Limb (tissue), 2 donors: ENCODE data around the gene PTPRCAP.
A peak's percentile ranks its signal among the peaks of the same experiment; 100 is the strongest.
"Not testable (repeated sequence)": the region's sequence is repeated elsewhere in the genome, so short reads cannot be mapped to it uniquely, and the experiment has no call there.

ENCODE experiments used
- DNase-seq, 2 donors: peaks; one replicate each; pipeline ENCODE4 v3.0.0-alpha.2; 2016; ENCODE audit errors: extremely low spot score in 2 of 2

Gene PTPRCAP

DNA sequence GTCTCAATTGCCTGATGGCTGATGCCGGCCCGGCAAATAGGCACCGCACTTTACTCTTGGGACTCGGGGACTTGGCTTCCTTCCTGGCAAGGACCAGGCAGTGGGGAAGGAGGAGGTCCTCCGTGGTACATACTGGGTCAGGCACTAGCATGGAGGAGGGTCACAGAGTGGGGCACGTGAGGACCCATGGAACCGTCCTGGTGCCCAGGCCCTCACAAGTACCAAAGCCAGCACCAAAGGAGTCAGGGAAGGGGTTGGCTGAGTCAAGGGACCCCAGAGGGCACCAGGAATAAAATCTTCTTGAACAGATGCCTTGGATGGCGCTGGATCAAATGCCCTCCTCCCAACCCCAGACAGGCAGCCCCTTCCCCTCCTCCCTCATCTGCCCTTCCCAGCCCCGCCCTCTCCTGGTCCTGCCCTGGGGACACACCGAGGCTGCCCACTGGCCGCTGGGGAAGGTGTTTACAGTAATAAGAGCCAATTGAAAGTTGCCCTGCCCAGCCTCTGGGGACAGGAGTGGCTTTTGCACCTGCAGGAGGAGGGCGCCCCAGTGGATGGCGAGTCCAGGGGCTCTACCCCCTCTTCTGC, 27.6 kb downstream of the PTPRCAP start:
- DNase-seq: no peak

DNA sequence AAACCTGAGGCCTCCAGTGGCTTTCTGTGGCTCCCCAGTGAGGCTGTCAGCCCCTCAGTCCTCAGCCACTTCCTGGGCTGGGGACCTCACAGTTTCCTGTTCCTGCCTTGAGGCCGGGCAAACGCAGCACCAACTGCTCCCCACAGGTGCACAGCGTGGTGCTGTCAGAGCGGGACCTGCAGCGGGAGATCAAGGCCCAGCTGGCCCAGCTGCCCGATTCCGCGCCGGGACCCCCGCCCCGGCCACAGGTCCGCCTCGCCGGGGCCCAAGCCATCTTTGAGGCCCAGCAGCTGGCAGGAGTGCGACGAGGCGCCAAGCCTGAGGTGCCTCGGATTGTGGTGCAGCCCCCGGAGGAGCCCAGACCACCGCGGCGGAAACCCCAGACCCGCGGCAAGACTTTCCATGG, 28.2 kb downstream of the PTPRCAP start:
- DNase-seq: no peak

DNA sequence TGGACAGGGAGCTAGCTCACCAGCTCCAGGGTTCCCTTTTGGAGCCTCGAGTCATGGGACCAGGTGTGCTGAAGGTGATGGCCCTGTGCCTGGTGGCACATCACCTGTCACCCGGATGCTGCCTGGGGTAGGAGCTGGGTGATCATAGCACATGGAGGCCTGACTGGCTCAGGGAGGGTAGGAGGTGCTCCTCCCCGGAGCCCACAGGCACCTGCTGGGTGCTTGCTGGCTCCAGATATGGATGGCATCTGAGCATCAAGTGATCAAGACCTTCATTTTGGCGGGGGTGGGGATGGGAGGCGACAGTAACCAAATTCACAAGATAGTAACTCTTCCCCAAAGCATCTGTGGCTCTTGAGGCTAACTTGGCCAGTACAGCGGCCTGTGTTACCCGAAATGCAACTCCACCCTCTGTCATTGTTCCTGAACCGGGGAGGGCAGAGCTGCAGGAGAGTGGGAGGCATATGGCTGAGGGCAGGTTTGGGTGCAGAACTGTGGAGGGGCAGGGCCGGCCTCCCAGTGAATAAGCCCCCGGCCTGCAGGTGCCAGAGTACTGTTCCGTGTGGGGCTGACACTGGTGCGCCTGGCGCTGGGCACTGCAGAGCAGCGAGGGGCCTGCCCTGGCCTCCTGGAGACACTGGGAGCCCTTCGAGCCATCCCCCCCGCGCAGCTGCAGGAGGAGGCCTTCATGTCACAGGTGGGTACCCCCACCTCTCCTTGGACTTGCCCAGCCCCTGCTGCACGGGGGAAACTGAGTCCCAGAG, 28.9 kb downstream of the PTPRCAP start:
- DNase-seq: no peak

DNA sequence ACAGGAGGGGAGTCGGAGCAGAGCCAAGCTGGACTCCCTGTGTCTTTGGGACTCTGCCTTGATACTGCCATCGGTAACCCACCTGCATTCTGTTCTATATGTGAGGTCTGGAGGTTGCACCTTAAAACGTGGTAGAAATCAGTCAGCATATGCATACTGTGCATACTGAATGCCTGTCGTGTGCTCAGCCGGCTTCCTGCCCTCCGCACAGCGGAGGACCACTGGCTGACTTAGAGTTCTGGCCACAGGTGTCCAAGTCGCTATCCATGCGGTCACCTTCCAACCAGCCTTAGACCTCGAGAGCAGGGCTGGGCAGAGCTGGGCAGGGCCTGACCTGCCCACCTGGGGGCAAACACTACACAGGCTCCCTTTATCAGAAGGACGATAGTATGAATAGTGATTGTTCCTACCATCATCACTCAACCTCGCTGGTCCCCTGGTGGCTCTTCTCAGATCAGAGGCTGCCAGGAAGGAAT, 29.8 kb downstream of the PTPRCAP start:
- no peak for DNase-seq

DNA sequence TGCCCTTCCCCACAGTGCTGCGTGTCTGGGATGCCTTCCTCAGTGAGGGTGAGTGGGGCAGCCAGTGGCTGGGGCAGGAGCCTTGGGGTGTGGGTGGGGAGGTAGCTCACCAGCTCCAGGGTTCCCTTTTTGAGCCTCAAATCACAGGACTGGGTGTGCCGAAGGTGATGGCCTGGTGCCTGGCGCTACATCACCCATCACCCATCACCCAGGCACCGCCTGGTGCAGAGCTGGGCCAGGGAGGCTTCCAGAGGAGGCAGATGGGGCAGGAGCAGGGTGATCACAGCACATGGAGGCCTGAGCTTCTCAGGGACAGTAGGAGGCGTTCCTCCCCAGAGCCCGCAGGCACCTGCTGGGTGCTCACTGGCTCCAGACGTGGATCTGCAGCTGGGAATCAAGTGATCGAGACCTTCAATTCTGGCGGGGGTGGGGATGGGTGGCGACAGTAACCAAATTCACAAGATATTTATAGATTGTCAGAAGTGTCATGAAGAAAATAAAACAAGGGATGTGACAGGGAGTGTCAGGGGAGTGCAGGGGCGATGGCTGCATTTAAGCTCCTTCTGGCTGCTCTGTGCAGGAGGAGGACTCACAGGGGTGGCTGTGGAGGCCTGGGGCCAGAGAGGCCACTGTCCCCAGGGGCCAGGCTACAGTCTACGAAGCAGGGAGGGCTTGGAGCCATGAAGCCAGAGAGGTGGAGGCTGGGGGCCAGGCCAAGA, 30.4 kb downstream of the PTPRCAP start:
- DNase-seq: no peak

DNA sequence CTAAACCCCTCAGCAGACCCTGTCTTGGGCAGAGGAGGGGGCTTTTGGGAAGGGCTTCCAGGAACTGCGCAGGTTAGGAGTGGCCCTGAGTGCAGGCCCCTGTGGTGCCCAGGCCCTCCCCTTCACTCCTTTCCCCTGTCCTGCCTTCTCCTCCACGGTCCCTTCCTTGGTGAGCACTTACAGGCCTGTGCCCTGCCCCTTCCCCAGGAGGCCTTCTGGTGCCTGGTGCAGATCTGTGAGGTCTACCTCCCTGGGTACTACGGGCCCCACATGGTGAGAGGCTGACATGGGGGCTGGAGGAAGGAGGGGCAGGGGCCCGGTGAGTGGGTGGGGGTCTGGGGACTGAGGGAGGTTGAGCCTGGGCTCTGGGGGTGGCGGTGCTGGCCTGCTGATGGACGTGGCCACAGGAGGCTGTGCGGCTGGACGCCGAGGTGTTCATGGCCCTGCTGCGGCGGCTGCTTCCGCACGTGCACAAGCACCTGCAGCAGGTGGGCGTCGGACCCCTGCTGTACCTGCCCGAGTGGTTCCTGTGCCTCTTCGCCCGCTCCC, 31.0 kb downstream of the PTPRCAP start:
- DNase-seq: no peak

DNA sequence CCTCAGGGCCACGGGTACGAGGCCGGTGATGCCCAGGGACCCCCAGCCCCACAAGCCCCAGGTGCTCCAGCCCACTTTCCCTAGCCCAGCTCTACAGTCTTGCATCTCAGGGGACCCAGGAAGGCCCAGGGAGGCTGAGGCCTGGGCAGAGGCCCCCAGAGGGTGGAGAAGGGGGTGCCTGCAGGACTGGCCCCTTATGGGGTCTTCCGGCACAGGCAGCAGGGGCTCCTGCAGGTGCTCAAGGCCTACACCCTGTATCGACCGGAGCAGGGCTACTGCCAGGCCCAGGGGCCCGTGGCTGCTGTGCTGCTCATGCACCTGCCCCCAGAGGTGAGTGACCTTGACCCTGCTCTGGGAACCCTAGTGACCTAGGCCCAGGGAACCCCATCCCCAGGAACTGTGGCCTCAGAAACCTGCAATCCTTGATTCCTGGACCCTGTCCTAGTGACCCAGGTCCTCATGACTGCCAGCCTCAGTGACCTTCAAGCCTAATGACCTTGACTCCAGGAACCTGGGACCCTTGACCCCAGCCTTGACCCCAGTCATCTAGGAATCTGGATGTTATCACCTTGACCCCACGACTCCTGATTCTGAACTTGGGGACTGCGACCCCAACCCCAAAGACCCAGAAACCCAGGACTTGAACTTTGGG, 31.7 kb downstream of the PTPRCAP start:
- DNase-seq: no peak

DNA sequence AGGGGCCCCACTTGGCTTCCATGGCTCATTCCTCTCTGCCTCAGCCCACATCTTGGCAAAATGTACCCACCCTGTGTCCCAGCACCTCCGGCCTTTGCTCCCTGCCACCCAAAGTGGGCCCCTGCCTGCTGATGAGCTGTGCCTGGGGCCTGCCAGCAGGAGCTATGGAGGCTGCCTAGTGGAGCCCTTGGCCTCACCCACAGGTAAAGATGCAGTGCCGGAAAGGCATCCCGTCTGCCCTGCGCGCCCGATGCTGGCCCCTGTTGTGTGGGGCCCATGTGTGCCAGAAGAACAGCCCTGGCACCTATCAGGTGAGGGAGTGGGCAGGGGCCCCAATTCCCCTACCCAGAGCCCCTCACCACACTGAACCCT, 32.3 kb downstream of the PTPRCAP start:
- DNase-seq: no peak

DNA sequence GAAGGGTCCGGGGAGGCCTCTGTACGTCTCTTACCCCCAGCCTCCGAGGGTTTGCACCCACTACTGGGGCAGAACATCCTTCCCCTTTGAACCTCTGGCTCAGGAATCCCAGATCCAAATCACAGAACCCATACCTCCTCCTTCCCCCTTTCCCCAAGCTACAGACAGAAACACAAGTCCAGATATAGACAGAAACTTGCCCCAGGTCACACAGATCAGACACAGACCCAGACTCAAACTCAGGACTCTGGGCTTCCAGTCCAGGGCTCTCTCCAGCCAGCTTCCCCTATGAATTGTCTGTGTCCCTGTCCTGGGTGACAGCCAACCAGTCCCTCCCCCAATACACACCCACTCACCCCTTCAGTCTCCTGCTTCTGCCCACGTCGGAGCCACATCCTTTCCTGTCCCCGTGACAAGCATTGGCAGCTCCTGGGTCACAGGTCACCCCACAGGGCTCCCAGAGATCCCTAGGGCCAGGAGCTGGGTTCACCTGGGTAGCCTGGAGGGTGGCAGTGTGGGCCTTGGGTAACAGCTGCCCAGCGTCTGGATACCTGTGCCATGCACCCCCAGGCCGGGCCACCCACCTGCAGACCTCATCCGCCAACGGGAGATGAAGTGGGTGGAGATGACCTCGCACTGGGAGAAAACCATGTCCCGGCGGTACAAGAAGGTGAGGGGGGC, 32.8 kb downstream of the PTPRCAP start:
- DNase-seq: no peak

DNA sequence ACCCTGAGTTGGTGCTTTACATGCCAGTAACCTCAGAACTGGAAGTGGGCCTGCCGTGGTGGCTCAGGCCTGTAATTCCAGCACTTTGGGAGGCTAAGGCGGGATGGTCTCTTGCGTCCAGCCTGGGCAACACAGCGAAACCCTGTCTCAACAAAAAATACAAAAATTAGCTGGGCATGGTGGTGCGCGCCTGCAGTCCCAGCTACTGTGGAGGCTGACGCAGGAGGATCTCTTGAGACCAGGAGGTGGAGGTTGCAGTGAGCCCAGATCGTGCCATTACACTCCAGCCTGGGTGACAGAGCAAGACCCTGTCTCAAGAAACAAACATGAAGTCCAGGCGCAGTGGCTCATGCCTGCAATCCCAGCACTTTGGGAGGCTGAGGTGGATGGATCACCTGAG, 34.4 kb downstream of the PTPRCAP start:
- DNase-seq: not testable (repeated sequence)

DNA sequence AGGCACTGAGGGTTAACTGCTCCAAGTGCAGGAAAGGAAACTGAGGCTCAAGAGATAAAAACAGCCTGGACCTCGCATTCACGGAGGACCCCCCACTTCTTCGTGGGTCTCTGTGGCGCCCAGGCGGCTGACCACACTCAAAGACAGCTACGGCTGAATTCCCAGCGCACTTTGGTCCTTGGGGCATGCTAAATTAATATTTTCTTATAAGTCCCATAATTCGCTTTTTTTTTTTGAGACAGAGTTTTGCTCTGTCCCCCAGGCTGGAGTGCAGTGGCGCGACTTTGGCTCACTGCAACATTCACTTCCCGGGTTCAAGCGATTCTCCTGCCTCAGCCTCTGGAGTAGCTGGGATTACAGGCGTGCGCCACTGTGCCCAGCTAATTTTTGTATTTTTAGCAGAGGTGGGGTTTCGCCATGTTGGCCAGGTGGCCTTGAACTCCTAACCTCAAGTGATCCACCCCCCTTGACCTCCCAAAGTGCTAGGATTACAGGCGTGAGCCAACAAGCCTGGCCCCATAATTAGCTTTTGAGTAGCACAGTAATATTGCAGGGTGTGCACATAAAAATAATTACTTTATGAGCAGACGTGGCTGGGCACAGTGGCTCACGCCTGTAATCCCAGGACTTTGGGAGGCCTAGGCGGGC, 35.2 kb downstream of the PTPRCAP start:
- DNase-seq: not testable (repeated sequence)

DNA sequence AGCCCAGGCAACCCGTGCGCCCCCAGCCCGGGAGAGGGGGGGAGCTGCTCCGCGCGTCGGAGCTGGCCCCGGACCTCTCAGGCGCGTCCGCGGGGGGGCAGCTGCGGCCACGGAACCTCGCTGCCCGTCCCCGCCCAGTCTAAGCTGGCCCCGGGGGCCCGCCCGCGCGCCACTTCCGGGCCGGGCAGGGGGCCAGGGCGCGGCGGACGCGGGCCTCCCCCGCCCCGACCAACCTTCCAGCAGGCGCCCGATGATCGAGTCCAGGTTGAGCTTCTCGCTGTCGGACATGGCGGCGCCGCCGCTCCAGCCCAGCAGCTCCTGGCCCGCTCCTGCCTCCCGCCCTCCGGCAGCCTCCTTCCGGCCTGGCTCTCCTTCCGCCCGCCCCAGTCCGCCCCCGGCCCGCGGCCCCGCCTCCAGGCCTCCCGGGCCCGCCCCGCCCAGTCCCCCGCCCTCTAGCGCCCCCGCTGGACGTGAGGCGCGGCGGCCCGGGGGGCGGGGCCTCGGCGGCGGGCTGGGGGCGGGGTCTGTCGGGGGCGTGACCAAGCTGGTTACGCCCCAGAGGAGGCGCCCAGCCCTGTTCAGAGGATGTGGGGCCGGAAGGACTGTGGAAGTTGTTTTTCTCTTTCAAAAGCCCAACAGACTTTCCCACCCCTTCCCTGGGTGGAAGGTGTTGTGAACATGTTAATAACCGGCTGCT, 35.8 kb downstream of the PTPRCAP start, which contains the start of gene PPP1CA:
Gene PPP1CA, minus strand, starts transcription at position 364 of the 697 bp plus-strand sequence. Its CDS starts 76 bp downstream, at position 288.
- DNase-seq: peak; percentile 90 to 98

DNA sequence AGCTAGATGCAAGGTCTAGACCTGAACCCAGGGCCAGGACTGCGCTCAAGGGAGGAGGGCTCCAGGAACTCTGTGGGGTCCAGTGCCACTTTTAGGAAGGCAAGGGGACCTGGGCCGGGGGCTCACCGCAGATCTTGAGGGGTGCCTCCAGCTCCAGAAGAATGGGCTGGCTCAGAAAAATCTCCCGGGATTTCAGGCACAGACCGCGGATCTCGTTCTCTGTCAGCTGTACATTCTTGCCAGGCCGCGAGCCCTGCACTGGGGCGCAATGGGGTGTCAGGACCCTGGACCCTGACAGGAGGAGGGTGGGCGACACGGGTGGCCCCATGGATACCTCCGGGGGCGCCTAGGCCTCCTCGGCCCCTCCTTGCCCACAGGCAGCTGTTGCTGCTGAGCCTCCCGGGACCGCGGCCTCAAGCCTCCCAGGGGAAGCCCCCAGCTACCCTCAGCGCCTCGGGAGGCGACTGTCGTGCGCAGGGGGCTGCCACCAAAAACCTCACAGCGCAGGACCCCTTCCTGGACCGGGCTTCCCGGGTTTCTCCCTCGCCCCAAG, 36.5 kb downstream of the PTPRCAP start:
- no peak for DNase-seq

DNA sequence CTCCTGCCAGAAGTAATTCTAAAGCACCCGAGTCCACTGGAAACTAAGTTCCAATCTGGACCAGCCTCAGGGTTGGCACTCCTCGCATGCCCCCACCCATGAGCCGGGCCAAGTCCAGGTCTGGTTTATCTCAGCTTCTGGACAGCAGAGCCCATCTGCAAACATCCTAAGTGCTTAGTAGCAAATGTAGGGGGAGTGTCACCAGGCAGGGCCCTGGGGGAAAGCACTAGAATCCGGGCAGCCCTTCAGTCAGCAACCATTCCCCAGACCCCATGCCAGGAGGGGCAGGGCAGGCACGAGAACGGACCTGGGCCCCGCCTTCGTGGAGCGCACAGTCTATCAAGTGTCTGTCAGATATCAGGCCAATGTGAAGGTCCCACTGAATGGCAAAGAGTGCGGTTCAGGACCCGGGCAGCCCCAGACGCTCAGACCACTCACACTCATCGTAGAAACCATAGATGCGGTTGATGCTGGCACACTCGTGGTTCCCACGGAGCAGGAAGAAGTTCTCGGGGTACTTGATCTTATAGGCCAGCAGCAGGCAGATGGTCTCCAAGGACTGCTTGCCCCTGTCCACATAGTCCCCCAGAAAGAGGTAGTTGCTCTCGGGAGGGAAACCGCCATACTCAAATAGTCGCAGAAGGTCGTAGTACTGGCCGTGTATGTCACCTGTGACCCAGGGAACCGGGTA, 37.1 kb downstream of the PTPRCAP start:
- DNase-seq: no peak

DNA sequence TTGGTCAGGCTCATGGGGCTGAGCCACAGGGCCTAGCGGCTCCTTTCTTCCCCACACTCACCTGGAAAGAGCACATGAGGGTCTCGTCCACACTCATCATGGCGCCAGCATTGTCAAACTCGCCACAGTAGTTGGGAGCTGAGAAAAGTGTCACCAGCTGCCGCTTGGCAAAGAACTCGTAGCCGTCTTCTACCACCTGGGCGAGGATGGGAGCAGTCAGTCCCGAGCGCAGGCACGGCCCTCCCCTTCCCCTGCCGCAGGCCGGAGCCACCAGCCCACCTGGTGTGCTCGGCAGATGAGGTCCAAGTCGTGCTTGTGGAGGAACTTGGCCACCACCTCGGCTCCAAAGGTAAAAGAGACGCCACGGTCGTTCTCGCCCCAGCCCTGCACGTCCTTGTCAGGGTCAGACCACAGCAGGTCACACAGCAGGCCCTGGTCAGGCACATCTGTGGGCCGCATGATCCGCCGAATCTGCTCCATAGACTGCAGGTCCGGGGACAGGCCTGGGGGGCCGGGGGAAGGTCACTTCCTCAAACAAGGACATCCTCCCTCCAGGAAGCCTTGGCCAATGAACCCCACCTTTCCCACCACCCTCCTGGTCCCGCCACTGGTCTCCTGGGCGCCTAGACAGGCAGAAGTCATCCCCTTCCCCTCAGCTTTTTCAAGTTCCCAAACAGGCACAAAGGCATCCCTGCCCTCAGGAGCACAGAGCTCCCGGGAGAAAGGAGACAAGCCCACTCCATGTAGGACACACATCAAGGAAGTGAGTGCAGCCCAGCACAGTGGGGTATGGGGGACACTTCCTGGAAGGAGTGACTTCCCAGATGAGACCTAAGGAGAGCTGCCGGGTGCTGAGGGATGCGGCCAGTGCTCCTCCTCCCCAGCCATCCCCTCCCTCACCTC, 38.6 kb downstream of the PTPRCAP start:
- no peak for DNase-seq

DNA sequence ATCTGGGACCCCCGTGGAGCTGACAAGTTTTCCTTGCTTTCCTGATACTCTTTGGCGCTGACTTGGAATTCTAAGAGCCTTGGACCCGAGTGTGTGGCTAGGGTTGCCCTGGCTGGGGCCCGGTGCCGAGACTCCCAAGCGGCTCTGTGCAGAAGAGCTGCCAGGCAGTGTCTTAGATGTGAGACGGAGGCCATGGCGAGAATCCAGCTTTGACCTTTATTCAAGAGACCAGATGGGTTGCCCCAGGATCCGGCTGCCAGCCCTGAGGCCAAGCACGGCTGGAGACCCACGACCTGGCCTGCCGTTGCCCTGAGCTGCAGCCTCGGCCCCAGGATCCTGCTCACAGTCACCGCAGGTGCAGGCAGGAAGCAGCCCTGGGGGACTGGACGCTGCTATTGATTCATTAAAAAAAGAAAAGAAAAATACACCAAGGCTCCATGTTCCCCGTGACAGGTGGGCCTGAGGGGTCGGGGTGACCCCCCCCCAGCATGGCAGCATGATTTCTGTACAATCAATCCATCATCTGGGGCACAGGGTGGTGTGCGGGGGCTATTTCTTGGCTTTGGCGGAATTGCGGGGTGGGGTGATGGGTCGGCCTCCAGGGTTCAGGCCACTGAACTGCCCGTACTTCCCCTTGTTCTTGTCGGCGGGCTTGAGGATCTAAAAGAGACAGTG, 39.4 kb downstream of the PTPRCAP start:
- DNase-seq: no peak

DNA sequence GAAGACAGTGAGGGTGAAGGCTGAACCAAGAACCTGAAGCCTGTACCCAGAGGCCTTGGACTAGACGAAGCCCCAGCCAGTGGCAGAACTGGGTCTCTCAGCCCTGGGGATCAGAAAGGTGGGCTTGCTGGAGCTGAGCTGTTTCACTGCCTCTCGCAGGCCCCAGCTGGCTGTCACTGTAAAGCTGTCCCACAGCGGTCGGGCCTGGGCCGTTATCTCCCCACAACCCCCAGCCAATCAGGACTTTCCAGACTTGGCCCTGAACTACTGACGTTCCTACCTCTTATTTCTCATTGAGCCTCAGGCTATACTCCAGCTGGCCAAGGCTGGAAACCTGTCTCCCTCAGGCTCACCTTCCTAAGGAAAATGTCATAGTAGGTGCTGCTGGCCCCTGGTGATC, 39.9 kb downstream of the PTPRCAP start:
- no peak for DNase-seq
